ENCODE measurements around the gene OPTN.

Gene OPTN

DNA sequence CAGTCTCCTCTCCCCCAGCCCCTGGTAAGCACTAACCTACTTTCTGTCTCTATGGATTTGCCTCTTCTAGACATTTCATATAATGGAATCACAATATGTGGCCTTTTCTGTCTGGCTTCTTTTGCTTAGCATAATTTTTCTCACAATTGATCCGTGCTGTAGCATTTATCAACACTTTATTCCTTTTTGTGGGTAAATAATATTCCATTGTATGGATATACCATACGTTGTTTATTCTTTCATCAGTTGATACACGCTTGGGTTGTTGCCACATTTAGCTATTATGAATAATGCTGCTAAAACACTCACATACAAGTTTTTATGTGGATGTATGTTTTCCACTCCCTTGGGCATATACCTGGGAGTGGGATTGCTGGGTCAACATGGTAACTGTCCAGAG lies 87.2 kb downstream of the OPTN start:
- ATAC-seq = no peak

Data from activated CD4-positive, CD25-positive, alpha-beta regulatory T cell treated with anti-CD3 and anti-CD28 coated beads, Interleukin-2, amount 50 U/mL, for 24 hours (primary cell).